Effector CD4-positive, alpha-beta T cell (primary cell): ENCODE results near the gene DSCAML1.
A peak's percentile ranks its signal among the peaks of the same experiment; 100 is the strongest.
"Not testable (repeated sequence)": the region's sequence is repeated elsewhere in the genome, so short reads cannot be mapped to it uniquely, and the experiment has no call there.

Source experiments
- DNase-seq: peaks from one replicate; pipeline ENCODE4 v3.0.0-alpha.2; 2020

Gene DSCAML1

GRCh38 chr11:117817368-117818040, 20.5 kb upstream of the DSCAML1 start:
- DNase-seq = peak; percentile 79

- no peak for DNase-seq
These were observed 19.9 kb upstream of the DSCAML1 start for GRCh38 chr11:117816846-117817367.

DNA sequence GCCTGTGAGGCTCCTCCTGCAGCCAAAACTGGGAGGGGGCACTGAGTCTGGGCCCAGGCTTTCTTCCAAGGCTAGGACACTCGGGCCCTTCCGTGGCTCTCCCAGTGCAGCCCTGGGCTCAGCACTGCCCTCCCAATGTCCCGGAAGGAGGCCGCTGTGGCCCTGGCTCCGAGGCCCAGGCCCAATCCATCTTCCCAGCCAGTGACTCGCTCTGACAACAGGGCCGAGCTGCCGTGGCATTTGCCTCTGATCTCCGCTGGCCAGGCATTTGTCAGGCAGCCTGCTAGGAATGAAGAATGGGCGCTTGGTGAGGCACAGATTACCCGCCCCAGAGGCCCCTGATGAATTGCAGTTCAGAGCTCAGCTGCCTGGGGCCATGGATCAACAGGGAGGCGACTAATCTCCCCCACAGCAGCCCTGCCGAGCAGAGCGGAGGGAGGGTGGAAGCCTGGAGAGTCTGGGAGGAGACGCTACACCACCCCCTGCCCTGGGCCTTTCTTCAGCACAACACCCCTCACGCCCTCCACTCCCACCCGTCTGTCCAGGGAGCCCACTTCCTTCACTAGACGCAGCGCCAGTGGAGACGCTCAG, 19.2 kb upstream of the DSCAML1 start:
- DNase-seq = no peak

GRCh38 chr11:117815262-117815803, 18.3 kb upstream of the DSCAML1 start:
- DNase-seq = peak; percentile 65

GRCh38 chr11:117814766-117815261, 17.8 kb upstream of the DSCAML1 start:
- DNase-seq = peak; percentile 75

- no peak for DNase-seq
These were observed 17.3 kb upstream of the DSCAML1 start for GRCh38 chr11:117814204-117814765.

GRCh38 chr11:117810056-117810451, 13.0 kb upstream of the DSCAML1 start:
- DNase-seq = not testable (repeated sequence)

GRCh38 chr11:117809236-117810055, 12.4 kb upstream of the DSCAML1 start:
- no peak for DNase-seq

DNA sequence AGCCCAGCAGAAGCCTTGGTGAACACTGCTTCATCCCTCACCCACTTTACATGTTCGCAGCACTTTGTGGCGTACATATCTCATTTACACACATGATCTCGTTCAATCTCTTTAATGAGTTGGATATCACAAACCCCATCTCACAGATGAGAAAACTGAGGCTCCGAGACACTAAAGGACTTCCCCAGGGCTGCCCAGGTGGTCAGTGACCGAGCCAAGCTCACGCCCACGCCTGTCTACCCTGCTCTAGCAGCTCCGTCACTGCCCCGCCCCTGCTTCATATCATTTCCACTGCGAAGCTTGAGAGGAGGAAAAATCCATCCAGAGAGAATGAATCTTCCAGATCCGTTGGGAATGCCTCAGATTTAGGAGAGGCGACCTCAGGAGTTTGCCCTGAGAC, 11.8 kb upstream of the DSCAML1 start:
- no peak for DNase-seq

GRCh38 chr11:117807482-117808327, 10.7 kb upstream of the DSCAML1 start:
- peak; percentile 74 for DNase-seq

DNA sequence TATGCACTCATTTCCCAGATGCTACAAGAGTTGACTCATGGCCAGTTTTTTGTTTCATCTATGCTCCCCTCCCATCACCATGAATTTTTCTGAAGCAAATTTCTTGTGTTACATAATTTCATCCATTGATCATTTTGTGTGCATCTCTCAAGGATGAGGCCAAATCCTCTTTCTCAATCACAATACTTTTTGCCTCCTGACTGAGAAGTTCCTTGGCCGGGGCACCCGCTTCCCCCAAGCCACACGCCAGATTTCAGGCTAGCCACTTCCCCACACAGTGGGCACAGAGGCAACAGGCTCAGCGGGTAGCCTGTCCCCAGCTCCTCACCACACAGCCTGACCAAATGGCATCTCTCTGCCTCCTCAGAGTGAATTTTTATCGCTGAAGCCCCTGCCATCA, 9.8 kb upstream of the DSCAML1 start:
- no peak for DNase-seq

DNA sequence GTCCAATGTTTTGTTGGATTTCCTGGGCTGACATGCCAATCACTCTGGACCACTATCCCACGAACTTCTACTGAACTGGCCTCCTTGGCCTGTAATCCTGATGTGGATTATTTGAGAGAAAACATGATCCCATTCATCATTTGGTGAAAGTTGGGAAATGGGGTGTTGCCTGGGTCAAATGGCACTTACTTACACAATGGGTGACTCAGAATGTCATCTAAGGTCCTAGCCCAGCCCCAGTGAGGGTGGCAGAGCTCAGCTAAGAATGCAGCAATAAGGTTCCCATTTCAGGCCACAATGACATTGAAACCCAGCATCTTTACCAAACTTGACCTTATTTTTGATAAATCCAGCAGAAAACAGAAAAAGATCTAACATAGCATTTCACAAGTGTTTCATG, 8.0 kb upstream of the DSCAML1 start:
- DNase-seq = no peak

GRCh38 chr11:117803896-117804295, 6.9 kb upstream of the DSCAML1 start:
- no peak for DNase-seq

DNA sequence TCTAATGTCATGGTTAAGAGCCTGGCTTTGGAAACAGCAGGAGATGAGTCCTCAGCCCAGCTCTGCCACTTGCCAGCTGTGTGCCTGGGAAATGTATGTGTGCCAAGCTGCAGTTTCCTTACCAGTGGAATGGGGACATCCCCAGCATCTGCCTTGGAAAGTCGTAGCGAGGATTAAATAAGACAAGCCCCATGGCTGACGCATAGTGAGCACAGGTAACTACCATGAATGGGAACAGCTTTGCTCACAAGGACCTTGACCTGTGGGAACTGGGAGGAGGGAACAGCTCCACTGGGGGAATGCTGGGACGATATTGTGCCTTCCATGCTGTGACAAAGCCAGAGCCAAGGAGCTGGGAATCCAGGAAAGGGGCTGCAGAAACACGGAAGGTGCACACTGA, 2.6 kb upstream of the DSCAML1 start:
- no peak for DNase-seq

DNA sequence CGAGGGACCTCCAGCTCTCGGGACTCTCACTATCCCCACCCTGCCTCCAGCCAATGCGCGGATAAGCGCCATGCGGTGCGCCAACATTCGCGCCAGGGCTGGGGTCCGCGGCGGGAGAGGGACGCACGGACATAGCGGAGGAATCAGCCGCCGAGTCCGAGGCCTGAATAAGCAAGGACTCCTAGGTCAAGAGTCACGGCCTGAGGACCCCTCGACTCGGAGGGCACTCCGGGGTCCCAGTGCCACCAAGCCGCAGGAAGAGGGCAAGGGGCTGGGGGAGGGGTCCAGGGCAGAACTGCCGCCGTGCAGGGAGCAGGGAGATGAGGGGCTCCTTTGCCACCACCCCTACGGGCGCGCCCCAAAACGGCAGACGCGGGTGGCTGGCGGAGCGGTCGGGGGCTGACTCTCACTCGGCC, 552 bp downstream of the DSCAML1 start:
- DNase-seq = no peak

GRCh38 chr11:117795638-117796455, 1.2 kb downstream of the DSCAML1 start:
- no peak for DNase-seq

GRCh38 chr11:117794772-117795629, 2.0 kb downstream of the DSCAML1 start:
- no peak for DNase-seq

DNA sequence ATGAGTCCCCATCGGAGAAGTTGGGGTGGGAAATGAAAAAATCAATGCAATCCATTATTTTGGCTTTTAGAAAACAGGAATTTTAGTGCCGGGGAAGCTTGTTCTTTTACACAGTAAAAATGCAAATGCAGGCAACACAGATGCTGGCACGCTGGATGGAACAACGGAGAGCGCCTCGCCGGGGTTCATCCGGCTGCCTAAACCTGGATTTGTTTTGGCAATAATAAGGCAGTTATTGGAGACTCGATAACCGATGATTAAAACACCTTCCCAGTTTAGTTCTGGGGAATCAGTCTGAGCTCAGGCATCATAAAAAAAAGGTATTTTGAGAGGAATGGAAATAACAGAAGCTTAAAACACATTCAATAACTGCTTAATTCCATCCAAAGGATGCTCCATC, 2.9 kb downstream of the DSCAML1 start:
- no peak for DNase-seq

GRCh38 chr11:117793583-117793982, 3.4 kb downstream of the DSCAML1 start:
- DNase-seq = no peak

- DNase-seq = no peak
These were observed 4.0 kb downstream of the DSCAML1 start for GRCh38 chr11:117792992-117793391.
